Activated CD4-positive, alpha-beta T cell treated with anti-CD3 and anti-CD28 coated beads, Interleukin-2, amount 10 ng/mL, durations not matched to agents 24 days and 14 days (primary cell): ENCODE results near the gene PATL2. TPM values are rescaled to one million over a fixed set of nuclear protein-coding genes. Genes with fewer than 3 reads are reported as not detected.
"Not testable (repeated sequence)": the region's sequence is repeated elsewhere in the genome, so short reads cannot be mapped to it uniquely, and the experiment has no call there.

Experiments used
- DNase-seq: peaks from one replicate; pipeline ENCODE4 v3.0.0; 2022
- H3K27ac Mint-ChIP-seq: one replicate; pipeline ENCODE4 v1.8.0; 2022; ENCODE audit warnings: mild to moderate bottlenecking, mixed read lengths
- H3K27me3 Mint-ChIP-seq: one replicate; pipeline ENCODE4 v1.8.0; 2022; ENCODE audit warnings: mixed read lengths
- H3K36me3 Mint-ChIP-seq: one replicate; pipeline ENCODE4 v1.8.0; 2022; ENCODE audit warnings: low read depth, mild to moderate bottlenecking, mixed read lengths
- H3K4me1 Mint-ChIP-seq: one replicate; pipeline ENCODE4 v1.8.0; 2021; ENCODE audit warnings: mixed read lengths
- H3K4me3 Mint-ChIP-seq: one replicate; pipeline ENCODE4 v1.8.0; 2022; ENCODE audit warnings: mild to moderate bottlenecking, moderate library complexity, mixed read lengths
- H3K9me3 Mint-ChIP-seq: one replicate; pipeline ENCODE4 v1.8.0; 2021; ENCODE audit warnings: mixed read lengths
- intact Hi-C: fragments of 100-400 bp; cut with micrococcal nuclease; formaldehyde crosslinking; loops from one replicate; pipeline ENCODE4 v1.15.1; 2023
- total RNA-seq: library from RNA; stranded (reverse); gene quantifications from 2 replicates; pipeline ENCODE4 v1.2.3, GENCODE V29; 2022

Gene PATL2
- 10.9 and 13.5 TPM in 2 replicates for total RNA-seq

DNA sequence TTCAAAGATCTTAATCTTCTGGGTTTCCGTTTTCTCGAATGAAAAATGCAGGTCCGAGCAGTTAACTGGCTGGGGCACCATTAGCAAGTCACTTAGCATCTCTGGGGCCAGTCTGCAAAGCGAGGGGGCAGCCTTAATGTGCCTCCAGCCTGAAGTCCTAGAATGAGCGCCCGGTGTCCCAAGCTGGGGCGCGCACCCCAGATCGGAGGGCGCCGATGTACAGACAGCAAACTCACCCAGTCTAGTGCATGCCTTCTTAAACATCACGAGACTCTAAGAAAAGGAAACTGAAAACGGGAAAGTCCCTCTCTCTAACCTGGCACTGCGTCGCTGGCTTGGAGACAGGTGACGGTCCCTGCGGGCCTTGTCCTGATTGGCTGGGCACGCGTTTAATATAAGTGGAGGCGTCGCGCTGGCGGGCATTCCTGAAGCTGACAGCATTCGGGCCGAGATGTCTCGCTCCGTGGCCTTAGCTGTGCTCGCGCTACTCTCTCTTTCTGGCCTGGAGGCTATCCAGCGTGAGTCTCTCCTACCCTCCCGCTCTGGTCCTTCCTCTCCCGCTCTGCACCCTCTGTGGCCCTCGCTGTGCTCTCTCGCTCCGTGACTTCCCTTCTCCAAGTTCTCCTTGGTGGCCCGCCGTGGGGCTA, at the start of gene PATL2, which contains the start of gene B2M:
PATL2 (minus strand) TSS at position 228 of the 647 bp plus-strand sequence. CDS start 34,833 bp downstream, outside the sequence.
B2M (plus strand) TSS at position 422 of the 647 bp plus-strand sequence; CDS start at position 452, 30 bp downstream.
- intact Hi-C loops: loop anchor here (1.0 to 5.0 kb wide), 5 partner anchors 8 to 491 kb away; partner anchors contain the start of genes CTDSPL2 and SPG11
- peak within 1 kb of the TSS; percentile 100 for H3K27ac Mint-ChIP-seq
- no peaks in the 10 kb centered on the region for H3K9me3 Mint-ChIP-seq
- H3K4me1 Mint-ChIP-seq: peaks cover 42% of the 10 kb centered on the region
- H3K4me3 Mint-ChIP-seq: peak within 1 kb of the TSS; percentile 94
- peak; percentile 99 for DNase-seq
- no peaks in the 10 kb centered on the region for H3K27me3 Mint-ChIP-seq
- peaks cover 61% of the 10 kb centered on the region for H3K36me3 Mint-ChIP-seq

DNA sequence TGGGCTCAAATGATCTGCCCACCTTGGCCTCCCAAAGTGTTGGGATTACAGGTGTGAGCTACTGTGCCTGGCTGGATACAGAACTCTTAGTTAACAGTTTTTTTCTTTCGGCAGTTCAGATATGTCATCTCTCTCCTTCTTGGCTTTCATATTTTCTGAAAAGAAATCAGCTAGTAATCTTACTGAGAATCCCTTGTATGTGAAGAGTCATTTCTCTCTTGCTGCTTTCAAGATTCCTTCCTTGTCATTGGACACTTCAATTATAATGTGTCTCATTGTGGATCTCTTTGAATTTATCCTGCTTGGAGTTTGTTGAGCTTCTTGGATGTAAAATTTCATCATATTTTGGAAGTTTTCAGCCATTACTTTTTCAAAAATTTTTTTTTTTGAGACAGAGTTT, 42.2 kb upstream of the PATL2 start:
- Mint-ChIP-seq H3K27me3 (no peaks in the 10 kb centered on the region), H3K9me3 (peaks cover 30% of the 10 kb centered on the region), H3K4me3 (no peak overlapping the region), H3K27ac (no peak overlapping the region), H3K36me3 (peaks cover 54% of the 10 kb centered on the region), H3K4me1 (peaks cover 12% of the 10 kb centered on the region)
- intact Hi-C loops: no loop called here
- no peak for DNase-seq

- H3K9me3 Mint-ChIP-seq, H3K27me3 Mint-ChIP-seq, H3K36me3 Mint-ChIP-seq, H3K4me3 Mint-ChIP-seq, H3K27ac Mint-ChIP-seq, H3K4me1 Mint-ChIP-seq, intact Hi-C loops, DNase-seq: not testable (repeated sequence)
These were observed 32.3 kb upstream of the PATL2 start for GRCh38 chr15:44743454-44743853.

DNA sequence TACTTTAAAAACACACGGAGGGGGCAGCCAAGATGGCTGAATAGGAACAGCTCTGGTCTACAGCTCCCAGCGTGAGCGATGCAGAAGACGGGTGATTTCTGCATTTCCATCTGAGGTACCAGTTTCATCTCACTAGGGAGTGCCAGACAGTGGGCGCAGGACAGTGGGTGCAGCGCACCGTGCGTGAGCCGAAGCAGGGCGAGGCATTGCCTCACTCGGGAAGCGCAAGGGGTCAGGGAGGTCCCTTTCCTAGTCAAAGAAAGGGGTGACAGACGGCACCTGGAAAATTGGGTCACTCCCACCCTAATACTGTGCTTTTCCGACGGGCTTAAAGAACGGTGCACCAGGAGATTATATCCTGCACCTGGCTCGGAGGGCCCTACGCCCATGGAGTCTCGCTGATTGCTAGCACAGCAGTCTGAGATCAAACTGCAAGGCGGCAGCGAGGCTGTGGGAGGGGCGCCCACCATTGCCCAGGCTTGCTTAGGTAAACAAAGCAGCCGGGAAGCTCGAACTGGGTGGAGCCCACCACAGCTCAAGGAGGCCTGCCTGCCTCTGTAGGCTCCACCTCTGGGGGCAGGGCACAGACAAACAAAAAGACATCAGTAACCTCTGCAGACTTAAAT, 28.2 kb upstream of the PATL2 start:
- H3K9me3 Mint-ChIP-seq, H3K36me3 Mint-ChIP-seq, H3K27me3 Mint-ChIP-seq, H3K27ac Mint-ChIP-seq, H3K4me3 Mint-ChIP-seq: not testable (repeated sequence)
- intact Hi-C loops: loop anchor here (2.0 kb wide), 1 partner anchor 161 kb away; no protein-coding TSS in a partner anchor
- H3K4me1 Mint-ChIP-seq: peaks cover 37% of the 10 kb centered on the region
- DNase-seq: peak; percentile 56

- Mint-ChIP-seq H3K4me3 (peak overlapping the region; percentile 66), H3K4me1 (peaks cover 42% of the 10 kb centered on the region), H3K9me3 (no peaks in the 10 kb centered on the region), H3K27me3 (no peaks in the 10 kb centered on the region), H3K27ac (peak overlapping the region; percentile 37), H3K36me3 (peaks cover 5% of the 10 kb centered on the region)
- DNase-seq: peak; percentile 71
- intact Hi-C loops: loop anchor here (1.0 to 2.0 kb wide), 3 partner anchors 75 to 160 kb away; partner anchors contain the start of gene SPG11
These were observed 27.3 kb upstream of the PATL2 start for GRCh38 chr15:44738340-44738984.

- Mint-ChIP-seq H3K4me1 (peaks cover 54% of the 10 kb centered on the region), H3K36me3 (peaks cover 17% of the 10 kb centered on the region)
These were observed 25.1 kb upstream of the PATL2 start, which contains the start of gene TRIM69 for GRCh38 chr15:44736181-44736765. Gene TRIM69 (plus strand): TSS chr15:44736528. CDS start chr15:44736705, 177 bp downstream.

DNA sequence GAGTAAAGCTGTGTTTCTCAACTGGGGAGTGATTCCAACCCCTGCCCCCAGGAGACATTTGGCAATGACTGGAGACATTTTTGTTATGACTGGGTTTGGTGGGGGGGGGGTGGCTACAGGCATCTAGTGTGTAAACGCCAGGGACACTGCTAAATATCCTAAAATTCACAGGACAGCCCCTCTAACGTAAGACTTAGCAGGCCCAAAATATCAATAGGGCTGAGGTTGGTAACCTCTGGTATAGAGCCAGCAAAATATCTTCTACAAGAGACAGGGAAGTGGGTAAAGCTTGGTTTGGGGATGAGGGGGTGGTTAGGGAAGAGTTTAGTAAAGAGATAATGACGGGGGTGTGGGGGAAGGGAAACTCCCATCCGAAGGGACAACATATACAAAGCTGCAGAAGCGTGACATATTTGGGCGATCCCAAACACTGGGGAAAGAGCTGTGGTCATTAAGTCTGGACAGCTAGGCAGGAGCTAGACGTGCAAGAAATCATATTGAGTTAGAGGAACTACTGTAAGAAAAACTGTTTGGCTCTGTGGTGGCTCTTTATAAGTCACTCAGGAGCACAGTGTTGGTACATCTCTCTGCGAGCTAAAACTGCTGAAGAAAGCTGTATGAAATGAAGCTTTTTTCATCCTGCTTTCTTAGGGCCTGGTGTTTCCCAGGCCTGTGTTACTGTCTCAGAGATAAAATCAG, 24.5 kb upstream of the PATL2 start:
- Mint-ChIP-seq H3K9me3 (no peaks in the 10 kb centered on the region), H3K27me3 (no peaks in the 10 kb centered on the region), H3K27ac (peak overlapping the region; percentile 97), H3K36me3 (peaks cover 18% of the 10 kb centered on the region), H3K4me1 (peaks cover 57% of the 10 kb centered on the region), H3K4me3 (peak overlapping the region; percentile 92)
- intact Hi-C loops: loop anchor here (1.0 kb wide), 2 partner anchors 7 to 142 kb away; no protein-coding TSS in a partner anchor
- peak; percentile 80 for DNase-seq

More at GRCh38 chr15:44736181-44736765, 25.1 kb upstream of the PATL2 start, which contains the start of gene TRIM69:
- Mint-ChIP-seq H3K27ac (peak within 1 kb of the TSS; percentile 97), H3K9me3 (no peaks in the 10 kb centered on the region), H3K4me3 (peak within 1 kb of the TSS; percentile 92), H3K27me3 (no peaks in the 10 kb centered on the region)
- peak; percentile 71 for DNase-seq
- intact Hi-C loops: loop anchor here (1.0 kb wide), 1 partner anchor 8 kb away; no protein-coding TSS in a partner anchor

- intact Hi-C loops: loop anchor here (1.0 kb wide), 1 partner anchor 142 kb away; no protein-coding TSS in a partner anchor
- Mint-ChIP-seq H3K4me1 (peaks cover 58% of the 10 kb centered on the region), H3K4me3 (peak overlapping the region; percentile 92), H3K9me3 (no peaks in the 10 kb centered on the region), H3K36me3 (peaks cover 16% of the 10 kb centered on the region), H3K27me3 (no peaks in the 10 kb centered on the region), H3K27ac (peak overlapping the region; percentile 97)
- peak; percentile 57 for DNase-seq
These were observed 23.8 kb upstream of the PATL2 start for GRCh38 chr15:44734839-44735481.

- Mint-ChIP-seq H3K4me3 (peak overlapping the region; percentile 99), H3K27ac (peak overlapping the region; percentile 100), H3K4me1 (peaks cover 61% of the 10 kb centered on the region), H3K9me3 (no peaks in the 10 kb centered on the region), H3K36me3 (peaks cover 22% of the 10 kb centered on the region), H3K27me3 (peaks cover 2% of the 10 kb centered on the region)
- intact Hi-C loops: loop anchor here (5.0 to 10.0 kb wide), 4 partner anchors 182 to 905 kb away; partner anchors contain the start of genes MFAP1 and WDR76
- peak; percentile 56 for DNase-seq
These were observed 18.4 kb upstream of the PATL2 start for GRCh38 chr15:44729408-44730127.

GRCh38 chr15:44728576-44729407, 17.7 kb upstream of the PATL2 start:
- Mint-ChIP-seq H3K4me3 (peak overlapping the region; percentile 99), H3K27me3 (peaks cover 2% of the 10 kb centered on the region), H3K4me1 (peaks cover 64% of the 10 kb centered on the region), H3K9me3 (no peaks in the 10 kb centered on the region), H3K36me3 (peaks cover 22% of the 10 kb centered on the region), H3K27ac (peak overlapping the region; percentile 100)
- intact Hi-C loops: loop anchor here (1.0 to 10.0 kb wide), 8 partner anchors 8 to 904 kb away; partner anchors contain the start of genes B2M, MFAP1, PATL2 and SPG11
- DNase-seq: peak; percentile 99

DNA sequence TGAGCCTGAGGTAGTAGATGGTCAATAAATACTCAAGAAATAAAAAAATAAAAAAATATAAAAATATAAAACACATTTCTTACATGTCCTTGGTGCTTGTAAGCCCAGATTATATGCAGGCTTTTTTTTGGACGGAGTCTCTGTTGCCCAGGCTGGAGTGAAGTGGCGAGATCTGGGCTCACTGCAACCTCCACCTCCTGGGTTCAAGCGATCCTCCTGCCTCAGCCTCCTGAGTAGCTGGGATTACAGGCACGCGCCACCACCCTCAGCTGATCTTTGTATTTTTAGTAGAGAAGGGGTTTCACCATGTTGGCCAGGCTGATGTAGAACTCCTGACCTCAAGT, 17.1 kb upstream of the PATL2 start:
- Mint-ChIP-seq H3K4me3 (peak overlapping the region; percentile 99), H3K27ac (peak overlapping the region; percentile 100), H3K36me3 (peaks cover 18% of the 10 kb centered on the region), H3K4me1 (peaks cover 63% of the 10 kb centered on the region)
- intact Hi-C loops: loop anchor here (1.0 to 10.0 kb wide), 8 partner anchors 8 to 903 kb away; partner anchors contain the start of genes B2M, MFAP1, PATL2 and SPG11
- H3K27me3 Mint-ChIP-seq, H3K9me3 Mint-ChIP-seq, DNase-seq: not testable (repeated sequence)
